HEK293 (cell line): Measurements from ENCODE around the gene INPP5D.

Source experiments
- GLI4 ChIP-seq: fragments of 450-650 bp; formaldehyde crosslinking; IDR thresholded peaks from 2 replicates; pipeline ENCODE4 v1.5.1; 2016; ENCODE audit warnings: missing biosample characterization, missing genetic modification characterization
- MEIS1 ChIP-seq: sonication (generic); formaldehyde crosslinking; IDR thresholded peaks from 2 replicates; pipeline ENCODE4 v1.8.1; 2022; ENCODE audit warnings: missing genetic modification reagents, mild to moderate bottlenecking, borderline replicate concordance
- SALL2 ChIP-seq: fragments of 450-650 bp; formaldehyde crosslinking; IDR thresholded peaks from 2 replicates; pipeline ENCODE4 v1.5.0; 2017; ENCODE audit warnings: missing biosample characterization, mild to moderate bottlenecking, missing genetic modification characterization, borderline replicate concordance
- ZFP69B ChIP-seq: fragments of 450-650 bp; formaldehyde crosslinking; IDR thresholded peaks from 2 replicates; pipeline ENCODE4 v1.5.1; 2016; ENCODE audit warnings: missing biosample characterization, missing genetic modification characterization
- ZNF114 ChIP-seq: fragments of 450-650 bp; formaldehyde crosslinking; IDR thresholded peaks from 2 replicates; pipeline ENCODE4 v1.5.0; 2017; ENCODE audit warnings: missing biosample characterization, missing genetic modification characterization
- ZNF223 ChIP-seq: fragments of 450-650 bp; formaldehyde crosslinking; IDR thresholded peaks from 2 replicates; pipeline ENCODE4 v1.5.1; 2016; ENCODE audit warnings: missing biosample characterization, missing genetic modification characterization
- ZNF239 ChIP-seq: fragments of 450-650 bp; formaldehyde crosslinking; IDR thresholded peaks from 2 replicates; pipeline ENCODE4 v1.5.1; 2016; ENCODE audit warnings: missing biosample characterization, missing genetic modification characterization
- ZNF600 ChIP-seq: fragments of 450-650 bp; formaldehyde crosslinking; IDR thresholded peaks from 2 replicates; pipeline ENCODE4 v1.5.1; 2016; ENCODE audit warnings: missing biosample characterization, missing genetic modification characterization
- TF ChIP-seq, protein P1 (sequence below): fragments of 450-650 bp; formaldehyde crosslinking; IDR thresholded peaks from 2 replicates; pipeline ENCODE4 v1.5.1; 2017; ENCODE audit warnings: missing biosample characterization, missing genetic modification characterization
- TF ChIP-seq, protein P2 (sequence below): IDR thresholded peaks from 2 replicates; pipeline ENCODE4 v1.6.1; 2011; ENCODE audit warnings: mild to moderate bottlenecking, low read depth, low read length, borderline replicate concordance
- TF ChIP-seq, protein P3 (sequence below): sonication (generic); formaldehyde crosslinking; IDR thresholded peaks from 2 replicates; pipeline ENCODE4 v1.8.1; 2022; ENCODE audit warnings: mild to moderate bottlenecking, moderate library complexity, missing genetic modification reagents

DNA sequence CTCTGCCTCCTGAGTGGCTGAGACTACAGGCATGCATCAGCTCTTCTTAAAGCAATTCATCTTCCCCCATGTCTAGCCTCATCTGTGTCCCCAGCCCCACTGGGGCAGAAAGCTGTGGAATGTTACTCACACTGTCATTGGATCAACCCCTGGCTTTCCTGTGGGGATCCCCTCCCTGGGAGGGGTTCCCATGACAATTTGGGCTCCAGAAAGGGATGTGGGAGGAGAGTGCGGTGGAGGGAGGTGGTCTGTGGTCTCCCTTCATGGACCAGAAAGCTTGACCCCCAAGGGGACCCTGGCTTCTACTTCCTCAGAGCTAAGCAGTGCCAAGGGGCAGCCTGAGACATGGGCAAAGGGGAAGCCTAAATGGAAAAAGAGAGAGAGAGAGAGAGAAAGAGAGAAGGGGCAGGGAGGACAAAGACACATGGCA, 48.4 kb upstream of the INPP5D start:
- TF ChIP-seq ZNF223 (tag by site-specific recombination) (no peak), ZFP69B (no peak), ZNF239 (tag by site-specific recombination) (no peak), SALL2 (tag by site-specific recombination) (no peak), ZNF600 (no peak), MEIS1 (CRISPR knock-in tag) (no peak), ZNF114 (tag by site-specific recombination) (no peak), GLI4 (tag by site-specific recombination) (no peak)
- TF ChIP-seq, protein P1, sequence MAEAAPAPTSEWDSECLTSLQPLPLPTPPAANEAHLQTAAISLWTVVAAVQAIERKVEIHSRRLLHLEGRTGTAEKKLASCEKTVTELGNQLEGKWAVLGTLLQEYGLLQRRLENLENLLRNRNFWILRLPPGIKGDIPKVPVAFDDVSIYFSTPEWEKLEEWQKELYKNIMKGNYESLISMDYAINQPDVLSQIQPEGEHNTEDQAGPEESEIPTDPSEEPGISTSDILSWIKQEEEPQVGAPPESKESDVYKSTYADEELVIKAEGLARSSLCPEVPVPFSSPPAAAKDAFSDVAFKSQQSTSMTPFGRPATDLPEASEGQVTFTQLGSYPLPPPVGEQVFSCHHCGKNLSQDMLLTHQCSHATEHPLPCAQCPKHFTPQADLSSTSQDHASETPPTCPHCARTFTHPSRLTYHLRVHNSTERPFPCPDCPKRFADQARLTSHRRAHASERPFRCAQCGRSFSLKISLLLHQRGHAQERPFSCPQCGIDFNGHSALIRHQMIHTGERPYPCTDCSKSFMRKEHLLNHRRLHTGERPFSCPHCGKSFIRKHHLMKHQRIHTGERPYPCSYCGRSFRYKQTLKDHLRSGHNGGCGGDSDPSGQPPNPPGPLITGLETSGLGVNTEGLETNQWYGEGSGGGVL = no peak
- TF ChIP-seq, protein P2, sequence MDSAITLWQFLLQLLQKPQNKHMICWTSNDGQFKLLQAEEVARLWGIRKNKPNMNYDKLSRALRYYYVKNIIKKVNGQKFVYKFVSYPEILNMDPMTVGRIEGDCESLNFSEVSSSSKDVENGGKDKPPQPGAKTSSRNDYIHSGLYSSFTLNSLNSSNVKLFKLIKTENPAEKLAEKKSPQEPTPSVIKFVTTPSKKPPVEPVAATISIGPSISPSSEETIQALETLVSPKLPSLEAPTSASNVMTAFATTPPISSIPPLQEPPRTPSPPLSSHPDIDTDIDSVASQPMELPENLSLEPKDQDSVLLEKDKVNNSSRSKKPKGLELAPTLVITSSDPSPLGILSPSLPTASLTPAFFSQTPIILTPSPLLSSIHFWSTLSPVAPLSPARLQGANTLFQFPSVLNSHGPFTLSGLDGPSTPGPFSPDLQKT = no peak
- TF ChIP-seq, protein P3, sequence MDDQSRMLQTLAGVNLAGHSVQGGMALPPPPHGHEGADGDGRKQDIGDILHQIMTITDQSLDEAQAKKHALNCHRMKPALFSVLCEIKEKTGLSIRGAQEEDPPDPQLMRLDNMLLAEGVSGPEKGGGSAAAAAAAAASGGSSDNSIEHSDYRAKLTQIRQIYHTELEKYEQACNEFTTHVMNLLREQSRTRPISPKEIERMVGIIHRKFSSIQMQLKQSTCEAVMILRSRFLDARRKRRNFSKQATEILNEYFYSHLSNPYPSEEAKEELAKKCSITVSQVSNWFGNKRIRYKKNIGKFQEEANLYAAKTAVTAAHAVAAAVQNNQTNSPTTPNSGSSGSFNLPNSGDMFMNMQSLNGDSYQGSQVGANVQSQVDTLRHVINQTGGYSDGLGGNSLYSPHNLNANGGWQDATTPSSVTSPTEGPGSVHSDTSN (CRISPR knock-in tag) = no peak
